Esophagus squamous epithelium (tissue), 4 donors: Measurements from ENCODE around the gene MAGOHB.

ENCODE experiments used
- CTCF ChIP-seq, 6 experiments: fragments of 450-650 bp in 4 of 6; fragments of 200-600 bp in 2 of 6; sonication (generic) in 2 of 6; IDR thresholded peaks; one replicate each; pipeline ENCODE4 v1.5.1; 2016 to 2019; ENCODE audit warnings: antibody characterized with exemption in 6 of 6, mild to moderate bottlenecking in 4 of 6, moderate library complexity in 4 of 6
- POLR2A ChIP-seq, 4 donors: fragments of 450-650 bp; IDR thresholded peaks; one replicate each; pipeline ENCODE4 v1.6.1; 2017; ENCODE audit warnings: antibody characterized with exemption in 4 of 4, mild to moderate bottlenecking in 4 of 4, moderate library complexity in 3 of 4

GRCh38 chr12:10562306-10562933 is 51.0 kb downstream of the MAGOHB start:
- TF ChIP-seq POLR2A (IDR thresholded peaks at IDR 0.05), result no peak
- peak; percentile 54 to 82 (median 65) for TF ChIP-seq CTCF (IDR thresholded peaks at IDR 0.05)
